LoVo (cell line): Measurements from ENCODE around the gene TMEM150C.

Experiments
- DNase-seq: peaks from one replicate; pipeline ENCODE4 v3.0.0-alpha.2; 2016; ENCODE audit warnings: low spot score

The TMEM150C gene

DNA sequence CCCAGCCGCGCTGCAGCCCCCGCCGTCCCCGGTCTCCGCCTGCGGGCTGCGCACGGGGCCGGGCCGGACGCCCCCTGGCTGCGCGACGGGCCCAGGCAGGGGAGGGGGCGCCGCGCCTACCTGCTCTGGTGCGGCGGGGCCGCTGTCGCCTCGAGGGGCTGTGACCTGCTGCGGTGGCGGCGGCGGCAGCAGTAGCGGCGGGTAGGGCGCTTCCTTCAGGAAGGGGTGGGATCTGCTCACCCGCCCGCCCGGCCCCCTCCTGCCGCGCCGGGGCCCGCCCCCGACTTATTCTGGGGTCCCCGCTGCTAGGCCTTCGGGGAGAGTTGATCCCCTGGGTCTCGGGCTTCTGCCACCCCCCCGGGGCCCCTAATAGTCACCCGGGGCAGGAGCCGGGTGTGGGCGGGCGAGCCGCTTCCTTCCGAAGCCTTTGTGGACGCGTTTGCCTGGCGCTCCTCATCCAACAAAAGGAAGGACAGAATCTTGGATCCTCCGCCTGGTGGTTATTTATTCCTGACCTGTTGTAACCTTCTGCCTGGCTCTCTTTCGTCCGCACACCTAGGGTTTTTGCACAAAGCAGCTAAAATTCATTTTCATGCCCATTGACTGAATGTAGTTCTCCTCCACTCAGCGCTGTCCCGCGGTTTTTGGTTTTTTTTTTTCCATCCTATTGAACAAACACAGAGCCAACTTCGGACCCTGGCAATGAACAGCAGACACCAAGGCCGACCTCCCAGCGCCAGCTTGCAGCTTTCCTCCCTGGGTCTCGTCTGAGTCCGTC, at the start of gene TMEM150C:
TMEM150C (minus strand) TSS at position 203 of the 778 bp plus-strand sequence. CDS start 57,331 bp downstream, outside the sequence.
- peak; percentile 27 for DNase-seq

GRCh38 chr4:82611527-82611926, 49.7 kb upstream of the TMEM150C start:
- no peak for DNase-seq

- no peak for DNase-seq
These were observed 48.3 kb upstream of the TMEM150C start for GRCh38 chr4:82610041-82610440.

DNA sequence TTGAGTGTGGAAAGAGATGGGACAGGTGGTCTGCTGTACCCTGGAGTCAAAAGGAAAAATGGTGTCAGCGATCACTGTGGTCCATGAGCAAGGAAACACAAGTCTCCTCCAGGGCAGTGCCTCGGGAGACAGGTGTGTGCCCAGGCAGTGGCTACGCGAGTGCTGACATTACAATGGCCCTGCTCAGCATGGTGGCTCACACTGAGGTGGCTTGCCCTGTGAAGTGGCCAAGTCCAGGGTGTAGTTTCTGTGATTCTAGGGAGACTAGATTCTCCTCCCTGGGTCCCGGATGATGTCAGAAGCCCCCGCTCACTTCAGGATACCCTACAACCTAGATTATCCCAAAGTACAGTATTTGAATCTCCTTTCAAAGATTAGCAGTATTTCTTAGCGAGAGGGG, 44.8 kb upstream of the TMEM150C start:
- no peak for DNase-seq

DNA sequence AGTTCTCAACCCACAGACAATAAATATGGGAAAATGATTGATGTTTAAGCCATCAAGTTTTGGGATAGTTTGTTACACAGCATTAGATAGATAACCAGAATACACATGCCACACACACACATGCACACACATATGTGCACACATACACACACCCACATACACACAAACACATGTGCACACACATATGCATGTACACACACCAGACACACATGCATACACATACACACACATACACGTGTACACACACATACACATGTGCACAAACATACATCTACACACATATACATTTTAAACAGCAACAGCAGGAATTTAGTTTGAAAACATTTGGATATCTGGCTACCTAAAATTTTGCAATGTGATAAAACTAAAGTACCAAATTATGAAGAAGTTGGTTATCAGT, 42.7 kb upstream of the TMEM150C start:
- no peak for DNase-seq

DNA sequence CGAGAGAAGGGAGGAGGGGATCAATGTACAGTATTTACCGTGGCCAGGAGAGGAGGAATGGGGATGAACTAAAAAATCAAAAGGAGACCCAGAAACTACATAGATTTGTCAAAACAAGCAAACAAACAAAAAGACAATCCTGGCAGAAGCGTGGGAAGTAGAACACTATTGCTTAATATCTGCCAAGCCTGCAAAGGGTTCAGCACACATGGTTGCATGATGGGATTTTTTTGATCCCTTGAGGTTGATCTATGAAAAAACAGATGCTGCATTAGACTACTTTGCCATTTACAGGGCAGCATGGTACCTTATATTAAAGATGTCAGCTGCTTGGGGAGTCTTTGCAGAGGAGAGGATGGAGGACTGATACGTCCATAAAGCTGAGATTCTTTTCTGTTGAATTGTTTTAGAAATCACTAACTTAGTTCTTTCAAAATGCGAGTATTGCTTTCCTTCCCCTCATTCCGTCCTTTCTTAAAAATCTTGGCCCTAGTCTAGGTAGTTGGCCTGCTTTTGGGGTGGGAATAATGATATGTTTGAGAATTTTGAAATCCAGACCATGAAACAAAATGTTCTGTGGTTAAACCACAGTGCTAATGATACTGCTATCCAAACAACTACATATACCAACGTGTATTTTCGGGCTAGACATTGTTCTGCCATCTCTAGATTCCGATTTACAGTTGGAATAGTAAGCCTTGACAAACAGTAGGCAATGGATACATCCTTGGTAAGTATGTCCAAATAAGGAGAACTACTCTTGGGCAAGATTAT, 39.6 kb upstream of the TMEM150C start:
- DNase-seq: no peak

- no peak for DNase-seq
These were observed 37.5 kb upstream of the TMEM150C start for GRCh38 chr4:82599336-82599735.

DNA sequence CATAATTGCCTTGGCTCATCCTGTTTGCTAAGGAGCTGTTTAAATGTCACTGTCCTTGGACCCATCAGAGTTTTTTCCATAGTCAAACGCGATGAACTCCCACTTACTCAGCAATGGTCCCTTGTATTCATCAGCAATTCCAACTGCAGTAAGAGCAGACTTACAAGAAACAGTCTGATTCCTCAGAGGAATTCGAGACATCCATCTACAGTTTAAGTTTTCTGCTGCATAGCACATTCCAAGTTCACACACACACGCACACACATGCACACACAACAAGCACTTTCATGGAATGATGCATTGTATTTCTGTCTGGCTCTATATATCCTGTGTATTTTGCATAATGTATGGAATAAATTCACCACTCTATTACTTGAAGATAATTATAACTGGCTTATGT, 32.7 kb upstream of the TMEM150C start:
- DNase-seq: no peak

- no peak for DNase-seq
These were observed 31.6 kb upstream of the TMEM150C start for GRCh38 chr4:82593411-82593810.

DNA sequence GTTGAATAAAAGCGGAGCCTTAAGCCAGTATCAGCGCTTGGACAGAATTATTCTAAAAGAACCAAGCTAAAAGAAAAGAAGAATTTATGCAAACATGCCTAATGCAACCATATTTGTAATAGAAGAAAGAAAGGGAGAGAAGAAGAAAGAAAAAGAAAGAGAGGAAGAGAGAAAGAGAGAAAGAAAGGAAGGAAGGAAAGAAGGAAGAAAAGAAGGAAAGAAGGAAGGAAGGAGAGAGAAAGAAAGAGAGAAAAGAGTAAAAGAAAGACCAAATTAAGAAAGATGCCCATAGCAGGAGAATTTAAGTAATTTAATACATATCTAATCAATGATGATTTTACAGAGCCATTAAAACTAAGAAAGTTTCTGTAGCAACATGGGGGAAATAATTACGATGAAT, 30.9 kb upstream of the TMEM150C start:
- no peak for DNase-seq

- DNase-seq: no peak
These were observed 29.8 kb upstream of the TMEM150C start for GRCh38 chr4:82591592-82591991.

GRCh38 chr4:82589756-82590155, 28.0 kb upstream of the TMEM150C start:
- no peak for DNase-seq

DNA sequence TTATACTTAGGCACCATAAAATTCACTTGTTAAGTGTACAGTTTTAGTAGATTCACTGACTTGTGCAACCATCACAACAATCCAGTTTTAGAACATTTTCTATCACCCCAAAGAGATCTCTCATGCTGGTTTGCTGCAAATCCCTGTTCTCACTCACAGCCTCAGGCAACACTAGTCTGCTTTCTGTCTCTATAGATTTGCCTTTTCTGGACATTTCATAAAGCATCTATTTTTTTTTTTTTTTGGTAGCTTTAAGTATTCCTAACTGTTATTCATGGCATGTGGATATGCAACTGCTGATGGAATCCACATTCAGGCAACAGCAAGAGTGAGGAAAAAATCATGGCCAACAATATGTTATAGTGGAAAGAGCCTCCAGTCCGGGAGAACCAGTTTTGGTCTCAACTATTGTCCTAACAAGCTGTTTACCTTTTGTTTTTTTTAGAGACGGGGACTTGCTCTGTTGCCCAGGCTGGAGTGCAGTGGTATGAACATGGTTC, 27.0 kb upstream of the TMEM150C start:
- no peak for DNase-seq

DNA sequence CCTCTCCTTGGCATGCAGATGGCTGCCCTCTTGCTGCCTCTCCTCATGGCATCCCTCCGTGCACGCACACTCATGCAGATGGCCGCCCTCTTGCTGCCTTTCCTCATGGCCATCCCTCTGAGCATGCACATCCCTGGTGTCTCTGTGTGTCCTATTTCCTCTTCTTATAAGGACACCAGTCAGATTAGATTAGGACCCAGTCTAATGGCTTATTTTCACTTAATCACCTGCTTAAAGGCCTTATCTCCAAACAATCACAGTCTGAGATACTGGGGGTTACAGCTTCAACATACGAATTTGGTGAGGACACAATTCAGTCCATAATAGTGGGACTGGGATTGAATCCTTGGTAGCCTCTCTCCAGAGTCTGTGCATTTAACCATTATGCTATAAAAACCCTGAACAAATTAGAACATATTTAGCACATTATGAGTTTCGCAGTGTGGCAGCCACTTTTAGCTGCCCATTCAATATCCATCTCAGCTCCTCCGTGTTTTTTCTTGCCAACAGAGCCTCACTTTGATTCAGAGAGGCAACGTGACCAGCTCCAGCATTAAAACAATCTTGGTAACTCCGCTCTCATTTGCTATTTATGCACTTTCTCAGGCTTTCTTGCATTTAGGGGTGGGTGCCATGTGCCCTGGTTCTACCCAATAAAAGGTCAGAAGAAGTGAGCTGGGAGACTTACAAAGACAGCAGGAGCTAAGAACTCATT, 26.2 kb upstream of the TMEM150C start:
- no peak for DNase-seq

DNA sequence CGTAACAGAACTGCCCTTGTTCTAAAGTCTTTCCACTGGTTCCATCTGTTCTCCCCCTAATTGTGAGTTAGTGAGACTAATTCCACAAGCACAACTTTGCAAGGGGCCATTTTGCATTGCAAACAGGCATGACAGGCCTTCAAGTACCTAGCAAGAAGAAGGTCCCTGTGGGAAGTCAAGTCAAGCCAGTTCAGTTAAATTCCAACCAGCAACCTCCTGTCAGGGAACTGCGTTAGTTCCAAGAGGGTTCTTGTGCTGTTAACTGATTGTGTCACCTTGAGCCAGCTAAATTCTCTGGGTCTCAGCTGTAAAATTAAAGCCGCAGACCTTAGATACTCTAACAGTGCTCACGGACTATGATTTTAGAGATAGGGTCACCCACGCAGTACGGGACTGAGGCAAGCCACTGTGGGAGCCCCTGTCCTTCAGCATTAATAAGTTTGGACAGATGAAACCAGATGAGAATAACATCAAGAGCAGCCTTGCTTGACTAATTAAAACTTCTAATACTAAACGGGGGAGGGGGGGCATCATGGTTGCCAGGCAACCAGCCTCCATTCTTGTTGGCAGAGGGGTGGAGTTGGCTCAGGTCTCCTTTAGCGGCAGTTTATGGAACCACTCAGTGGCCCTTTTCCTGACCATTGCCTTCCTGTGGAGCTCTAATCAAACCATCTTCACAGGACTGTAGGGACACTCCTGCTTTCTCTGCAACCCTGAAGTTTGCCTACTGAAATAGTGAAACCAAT, 24.1 kb upstream of the TMEM150C start:
- DNase-seq: no peak

DNA sequence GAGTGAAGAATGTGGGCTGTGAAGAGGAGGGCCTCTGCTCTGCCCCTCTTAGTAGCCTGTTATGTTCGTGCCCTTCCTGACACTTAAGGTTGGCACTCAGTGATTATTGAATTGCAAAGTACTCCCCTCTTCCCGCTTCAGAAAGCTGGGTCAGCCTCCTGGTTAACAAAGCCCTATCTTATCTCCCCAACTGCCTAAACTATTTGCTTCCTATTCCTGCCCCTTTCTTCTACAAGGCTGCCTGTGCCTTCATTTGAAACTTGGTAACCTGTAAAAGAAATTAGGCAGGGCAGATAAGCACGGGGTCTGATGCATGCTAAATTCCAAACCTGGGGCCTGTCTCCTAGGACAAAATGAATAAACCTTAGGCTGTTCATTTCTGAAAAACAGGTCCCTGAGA, 23.1 kb upstream of the TMEM150C start:
- DNase-seq: no peak

DNA sequence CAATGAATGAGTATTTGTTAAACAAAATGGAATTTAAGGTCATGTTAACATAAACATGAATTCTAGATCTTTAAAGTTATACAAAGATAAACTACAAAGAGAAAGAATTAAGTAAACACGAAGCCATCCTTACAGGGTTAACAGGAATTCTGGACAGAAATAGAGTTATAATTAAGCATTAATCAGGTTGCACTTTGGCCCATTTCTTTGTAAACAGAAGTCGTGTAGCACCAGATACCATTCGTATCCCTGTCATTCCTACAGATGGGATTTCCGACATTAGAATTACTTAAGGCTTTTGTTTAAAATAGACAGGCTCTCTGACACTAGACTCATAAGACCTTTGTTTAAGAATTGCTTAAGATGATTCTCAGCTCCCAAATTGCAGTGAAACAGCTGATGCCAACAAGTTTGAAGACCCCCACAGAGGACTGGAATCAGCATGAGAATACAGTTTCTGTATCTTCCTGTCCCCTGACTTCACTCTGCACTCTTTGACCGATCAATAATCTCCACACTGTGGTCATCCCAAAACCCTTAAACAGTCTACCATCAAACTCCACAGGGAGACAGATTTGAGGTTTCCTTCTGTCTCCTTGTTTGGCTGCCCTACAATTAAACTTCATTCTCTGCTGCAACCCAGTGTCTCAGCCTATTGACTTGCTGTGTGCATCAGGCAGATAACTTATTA, 22.3 kb upstream of the TMEM150C start:
- DNase-seq: no peak

DNA sequence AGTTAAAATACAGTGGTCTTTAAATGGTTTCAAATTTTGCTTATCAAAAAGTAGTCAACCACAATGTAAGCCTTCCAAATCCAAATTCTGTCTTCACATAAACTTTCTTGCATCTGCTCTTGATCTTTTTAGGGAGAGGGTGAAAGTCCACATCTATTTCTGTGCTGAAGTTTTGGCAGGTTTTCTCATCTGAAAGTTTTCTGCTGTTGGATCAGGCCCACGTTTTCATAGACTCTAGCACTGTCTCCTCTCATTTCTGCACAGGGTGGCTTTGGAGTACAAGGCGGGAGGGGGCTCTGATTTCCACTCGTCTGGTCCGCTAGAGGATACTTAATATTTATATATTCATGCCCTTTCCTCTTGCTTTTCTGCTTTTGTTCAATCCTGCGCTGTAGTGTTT, 18.1 kb upstream of the TMEM150C start:
- DNase-seq: no peak

- DNase-seq: no peak
These were observed 17.1 kb upstream of the TMEM150C start for GRCh38 chr4:82578935-82579334.

GRCh38 chr4:82577451-82577850, 15.7 kb upstream of the TMEM150C start:
- DNase-seq: no peak

DNA sequence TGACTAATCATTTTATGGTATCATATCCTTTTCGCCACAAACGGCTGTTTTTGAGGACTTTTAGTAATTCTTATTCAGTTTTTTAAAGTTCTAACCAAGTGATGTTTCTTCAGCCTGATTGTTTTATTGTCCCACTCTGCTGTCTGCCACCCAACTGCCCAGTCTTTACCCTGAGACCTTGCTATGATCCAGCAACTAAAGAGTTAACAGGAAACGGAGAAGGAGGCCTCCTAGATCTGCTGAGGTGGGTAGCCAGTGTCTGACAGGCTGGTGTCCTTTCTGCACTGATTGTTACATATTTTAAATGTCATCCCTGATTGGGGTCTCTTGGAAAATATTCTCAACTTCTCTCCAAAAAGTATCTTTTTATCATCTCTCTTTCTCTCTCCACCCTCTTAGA, 7.9 kb upstream of the TMEM150C start:
- no peak for DNase-seq
